ENCODE results near the gene MAB21L3.

DNA sequence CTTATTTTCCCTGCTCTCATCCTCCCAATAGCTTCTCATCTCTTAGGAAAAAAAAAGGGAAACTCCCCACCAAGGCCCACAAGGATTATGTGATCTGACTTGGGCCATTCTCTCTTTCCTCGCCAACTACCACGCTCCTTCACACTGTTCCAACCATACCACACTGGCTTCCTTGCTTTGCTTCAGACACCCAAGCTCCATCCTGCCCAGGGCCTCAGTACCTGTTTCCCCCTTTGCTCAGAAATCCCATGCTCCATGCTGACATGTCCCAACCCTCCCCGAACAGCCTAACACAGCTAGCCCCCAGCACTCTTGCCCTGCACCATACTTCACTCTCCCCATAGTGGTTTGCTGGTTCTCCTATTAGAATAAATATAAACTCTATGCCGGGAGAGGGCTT lies 39.2 kb downstream of the MAB21L3 start:
- no peak for TF ChIP-seq SP140L (CRISPR knock-in tag; IDR thresholded peaks at IDR 0.05; ENCODE audit: borderline replicate concordance)
- TF ChIP-seq, protein P1, sequence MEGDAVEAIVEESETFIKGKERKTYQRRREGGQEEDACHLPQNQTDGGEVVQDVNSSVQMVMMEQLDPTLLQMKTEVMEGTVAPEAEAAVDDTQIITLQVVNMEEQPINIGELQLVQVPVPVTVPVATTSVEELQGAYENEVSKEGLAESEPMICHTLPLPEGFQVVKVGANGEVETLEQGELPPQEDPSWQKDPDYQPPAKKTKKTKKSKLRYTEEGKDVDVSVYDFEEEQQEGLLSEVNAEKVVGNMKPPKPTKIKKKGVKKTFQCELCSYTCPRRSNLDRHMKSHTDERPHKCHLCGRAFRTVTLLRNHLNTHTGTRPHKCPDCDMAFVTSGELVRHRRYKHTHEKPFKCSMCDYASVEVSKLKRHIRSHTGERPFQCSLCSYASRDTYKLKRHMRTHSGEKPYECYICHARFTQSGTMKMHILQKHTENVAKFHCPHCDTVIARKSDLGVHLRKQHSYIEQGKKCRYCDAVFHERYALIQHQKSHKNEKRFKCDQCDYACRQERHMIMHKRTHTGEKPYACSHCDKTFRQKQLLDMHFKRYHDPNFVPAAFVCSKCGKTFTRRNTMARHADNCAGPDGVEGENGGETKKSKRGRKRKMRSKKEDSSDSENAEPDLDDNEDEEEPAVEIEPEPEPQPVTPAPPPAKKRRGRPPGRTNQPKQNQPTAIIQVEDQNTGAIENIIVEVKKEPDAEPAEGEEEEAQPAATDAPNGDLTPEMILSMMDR (CRISPR knock-in tag; IDR thresholded peaks at IDR 0.05), result no peak
